ENCODE data around the gene IL34. TPM values are rescaled to one million over a fixed set of nuclear protein-coding genes. Genes with fewer than 3 reads are reported as not detected.
A peak's percentile ranks its signal among the peaks of the same experiment; 100 is the strongest.

The IL34 gene
- total and polyA plus RNA-seq, 2 of the 13 experiments (the other 11 are each of a cell fraction or from before 2014, with no cell fraction given): 1.2 to 1.3 TPM

DNA sequence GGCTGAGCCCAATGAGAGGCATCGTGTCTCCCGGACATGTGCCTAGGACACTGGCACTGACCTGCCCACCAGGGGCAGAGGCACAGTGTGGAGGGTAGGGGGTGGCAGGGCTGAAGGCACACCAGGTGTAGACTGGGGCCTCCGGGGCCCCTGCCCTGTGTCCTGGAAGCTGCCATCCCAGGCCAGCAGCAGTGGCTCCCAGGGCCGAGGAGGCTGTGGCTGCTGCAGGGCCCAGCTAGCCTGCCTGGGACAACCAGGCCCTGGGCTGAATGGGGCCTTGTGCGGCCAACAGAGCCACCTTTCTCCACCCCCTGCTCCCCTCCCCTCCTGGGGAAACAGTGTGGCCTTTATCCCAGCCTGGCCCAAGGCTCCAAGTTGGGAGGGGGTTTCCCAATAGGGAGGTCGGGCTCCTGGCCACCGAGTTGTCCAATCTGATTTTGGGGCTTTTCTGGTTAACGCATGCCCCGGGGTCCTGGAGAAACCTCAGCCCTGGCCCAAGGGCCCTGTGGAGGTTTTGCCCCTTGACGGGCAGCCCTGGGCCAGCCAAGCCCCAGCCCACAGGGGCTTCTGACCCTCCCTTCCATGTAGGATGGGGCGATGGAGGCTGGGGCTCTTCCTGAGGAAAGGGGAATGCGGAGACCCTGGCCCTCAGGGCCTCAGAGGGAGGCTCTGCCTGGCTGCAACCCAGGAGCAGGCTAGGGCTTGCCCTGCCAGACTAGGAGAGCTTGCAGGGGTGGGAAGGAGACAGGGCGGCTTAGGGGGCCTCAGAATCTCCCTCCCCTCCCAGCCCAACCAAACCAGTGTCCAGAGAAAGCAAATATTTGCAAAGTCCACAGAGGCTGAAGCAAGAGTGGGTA is 35.3 kb downstream of the IL34 start (continued):
- peak; percentile 49; the same call in 1 of the 2 replicates for TF ChIP-seq ZNF333 (CRISPR knock-in tag; IDR thresholded peaks at IDR 0.05; ENCODE audit: borderline replicate concordance)
- TF ChIP-seq EED (CRISPR knock-in tag; IDR thresholded peaks at IDR 0.05): no peak
- TF ChIP-seq, protein P1, sequence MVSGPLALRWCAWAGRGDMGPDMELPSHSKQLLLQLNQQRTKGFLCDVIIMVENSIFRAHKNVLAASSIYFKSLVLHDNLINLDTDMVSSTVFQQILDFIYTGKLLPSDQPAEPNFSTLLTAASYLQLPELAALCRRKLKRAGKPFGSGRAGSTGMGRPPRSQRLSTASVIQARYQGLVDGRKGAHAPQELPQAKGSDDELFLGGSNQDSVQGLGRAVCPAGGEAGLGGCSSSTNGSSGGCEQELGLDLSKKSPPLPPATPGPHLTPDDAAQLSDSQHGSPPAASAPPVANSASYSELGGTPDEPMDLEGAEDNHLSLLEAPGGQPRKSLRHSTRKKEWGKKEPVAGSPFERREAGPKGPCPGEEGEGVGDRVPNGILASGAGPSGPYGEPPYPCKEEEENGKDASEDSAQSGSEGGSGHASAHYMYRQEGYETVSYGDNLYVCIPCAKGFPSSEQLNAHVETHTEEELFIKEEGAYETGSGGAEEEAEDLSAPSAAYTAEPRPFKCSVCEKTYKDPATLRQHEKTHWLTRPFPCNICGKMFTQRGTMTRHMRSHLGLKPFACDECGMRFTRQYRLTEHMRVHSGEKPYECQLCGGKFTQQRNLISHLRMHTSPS (CRISPR knock-in tag; IDR thresholded peaks at IDR 0.05; ENCODE audit: low read depth): peak; percentile 96; the same call in 1 of the 2 replicates
- TF ChIP-seq, protein P2, sequence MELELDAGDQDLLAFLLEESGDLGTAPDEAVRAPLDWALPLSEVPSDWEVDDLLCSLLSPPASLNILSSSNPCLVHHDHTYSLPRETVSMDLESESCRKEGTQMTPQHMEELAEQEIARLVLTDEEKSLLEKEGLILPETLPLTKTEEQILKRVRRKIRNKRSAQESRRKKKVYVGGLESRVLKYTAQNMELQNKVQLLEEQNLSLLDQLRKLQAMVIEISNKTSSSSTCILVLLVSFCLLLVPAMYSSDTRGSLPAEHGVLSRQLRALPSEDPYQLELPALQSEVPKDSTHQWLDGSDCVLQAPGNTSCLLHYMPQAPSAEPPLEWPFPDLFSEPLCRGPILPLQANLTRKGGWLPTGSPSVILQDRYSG (CRISPR knock-in tag; IDR thresholded peaks at IDR 0.05): peak; percentile 53; the same call in 1 of the 2 replicates
- TF ChIP-seq, protein P3, sequence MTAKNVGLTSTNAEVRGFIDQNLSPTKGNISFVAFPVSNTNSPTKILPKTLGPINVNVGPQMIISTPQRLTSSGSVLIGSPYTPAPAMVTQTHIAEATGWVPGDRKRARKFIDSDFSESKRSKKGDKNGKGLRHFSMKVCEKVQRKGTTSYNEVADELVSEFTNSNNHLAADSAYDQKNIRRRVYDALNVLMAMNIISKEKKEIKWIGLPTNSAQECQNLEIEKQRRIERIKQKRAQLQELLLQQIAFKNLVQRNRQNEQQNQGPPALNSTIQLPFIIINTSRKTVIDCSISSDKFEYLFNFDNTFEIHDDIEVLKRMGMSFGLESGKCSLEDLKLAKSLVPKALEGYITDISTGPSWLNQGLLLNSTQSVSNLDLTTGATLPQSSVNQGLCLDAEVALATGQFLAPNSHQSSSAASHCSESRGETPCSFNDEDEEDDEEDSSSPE (CRISPR knock-in tag; IDR thresholded peaks at IDR 0.05): no peak
- TF ChIP-seq NCOR1 (IDR thresholded peaks at IDR 0.05; ENCODE audit: borderline replicate concordance, low read length): no peak; the same call in 1 of the 2 replicates
- TF ChIP-seq NFIB (CRISPR knock-in tag; IDR thresholded peaks at IDR 0.05; ENCODE audit: borderline replicate concordance): no peak
- TF ChIP-seq, protein P4, sequence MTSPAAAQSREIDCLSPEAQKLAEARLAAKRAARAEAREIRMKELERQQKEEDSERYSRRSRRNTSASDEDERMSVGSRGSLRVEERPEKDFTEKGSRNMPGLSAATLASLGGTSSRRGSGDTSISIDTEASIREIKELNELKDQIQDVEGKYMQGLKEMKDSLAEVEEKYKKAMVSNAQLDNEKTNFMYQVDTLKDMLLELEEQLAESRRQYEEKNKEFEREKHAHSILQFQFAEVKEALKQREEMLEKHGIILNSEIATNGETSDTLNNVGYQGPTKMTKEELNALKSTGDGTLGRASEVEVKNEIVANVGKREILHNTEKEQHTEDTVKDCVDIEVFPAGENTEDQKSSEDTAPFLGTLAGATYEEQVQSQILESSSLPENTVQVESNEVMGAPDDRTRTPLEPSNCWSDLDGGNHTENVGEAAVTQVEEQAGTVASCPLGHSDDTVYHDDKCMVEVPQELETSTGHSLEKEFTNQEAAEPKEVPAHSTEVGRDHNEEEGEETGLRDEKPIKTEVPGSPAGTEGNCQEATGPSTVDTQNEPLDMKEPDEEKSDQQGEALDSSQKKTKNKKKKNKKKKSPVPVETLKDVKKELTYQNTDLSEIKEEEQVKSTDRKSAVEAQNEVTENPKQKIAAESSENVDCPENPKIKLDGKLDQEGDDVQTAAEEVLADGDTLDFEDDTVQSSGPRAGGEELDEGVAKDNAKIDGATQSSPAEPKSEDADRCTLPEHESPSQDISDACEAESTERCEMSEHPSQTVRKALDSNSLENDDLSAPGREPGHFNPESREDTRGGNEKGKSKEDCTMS (CRISPR knock-in tag; conservative IDR thresholded peaks at IDR 0.05): no peak
- peak; percentile 74 for TF ChIP-seq ZNF605 (CRISPR knock-in tag; IDR thresholded peaks at IDR 0.05)
- no peak; the same call in 1 of the 2 replicates for TF ChIP-seq ZNF354B (CRISPR knock-in tag; IDR thresholded peaks at IDR 0.05)
- TF ChIP-seq GTF2F1 (IDR thresholded peaks at IDR 0.05; ENCODE audit: low read length): no peak
- TF ChIP-seq SMARCE1 (IDR thresholded peaks at IDR 0.05; ENCODE audit: borderline replicate concordance): no peak
- TF ChIP-seq, protein P5, sequence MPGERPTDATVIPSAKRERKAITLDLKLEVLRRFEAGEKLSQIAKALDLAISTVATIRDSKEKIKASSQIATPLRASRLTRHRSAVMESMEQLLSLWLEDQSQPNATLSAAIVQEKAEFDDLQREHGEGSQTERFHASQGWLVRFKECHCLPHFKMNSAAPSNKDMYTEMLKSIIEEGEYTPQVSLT (CRISPR knock-in tag; IDR thresholded peaks at IDR 0.05; ENCODE audit: borderline replicate concordance, low read depth): no peak
- no peak for TF ChIP-seq ZNF782 (CRISPR knock-in tag; IDR thresholded peaks at IDR 0.05; ENCODE audit: borderline replicate concordance)
- TF ChIP-seq HNF4A (CRISPR knock-in tag; IDR thresholded peaks at IDR 0.05): peak; percentile 79
- TF ChIP-seq, protein P6, sequence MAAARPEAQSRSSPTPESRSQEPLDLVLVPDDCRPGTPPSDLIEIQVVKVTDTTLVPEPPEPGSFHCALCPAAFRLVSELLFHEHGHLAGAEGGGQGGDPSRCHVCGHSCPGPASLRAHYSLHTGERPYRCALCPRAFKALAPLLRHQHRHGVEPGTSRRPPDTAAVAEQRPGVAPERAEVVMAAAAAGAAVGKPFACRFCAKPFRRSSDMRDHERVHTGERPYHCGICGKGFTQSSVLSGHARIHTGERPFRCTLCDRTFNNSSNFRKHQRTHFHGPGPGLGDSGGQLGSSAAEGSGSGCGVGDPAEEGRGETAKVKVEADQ (CRISPR knock-in tag; IDR thresholded peaks at IDR 0.05; ENCODE audit: borderline replicate concordance): no peak; the same call in 1 of the 2 replicates
- TF ChIP-seq KMT2B (CRISPR knock-in tag; IDR thresholded peaks at IDR 0.05): no peak; the same call in 1 of the 2 replicates
- TF ChIP-seq ZNF234 (CRISPR knock-in tag; conservative IDR thresholded peaks at IDR 0.05): no peak
- no peak for TF ChIP-seq ZNF543 (CRISPR knock-in tag; IDR thresholded peaks at IDR 0.05)
- peak; percentile 29; the same call in 1 of the 2 replicates for TF ChIP-seq SOX13 (IDR thresholded peaks at IDR 0.05)
- TF ChIP-seq SOX13 (CRISPR knock-in tag; conservative IDR thresholded peaks at IDR 0.05 in 1 of 2, IDR thresholded peaks at IDR 0.05 in 1 of 2): peak in 1 of 2 experiments; percentile 82; a peak in 2 of 4 replicates
